ENCODE measurements around the gene FAM184B.
"Not testable (repeated sequence)": the region's sequence is repeated elsewhere in the genome, so short reads cannot be mapped to it uniquely, and the experiment has no call there.

The FAM184B gene

DNA sequence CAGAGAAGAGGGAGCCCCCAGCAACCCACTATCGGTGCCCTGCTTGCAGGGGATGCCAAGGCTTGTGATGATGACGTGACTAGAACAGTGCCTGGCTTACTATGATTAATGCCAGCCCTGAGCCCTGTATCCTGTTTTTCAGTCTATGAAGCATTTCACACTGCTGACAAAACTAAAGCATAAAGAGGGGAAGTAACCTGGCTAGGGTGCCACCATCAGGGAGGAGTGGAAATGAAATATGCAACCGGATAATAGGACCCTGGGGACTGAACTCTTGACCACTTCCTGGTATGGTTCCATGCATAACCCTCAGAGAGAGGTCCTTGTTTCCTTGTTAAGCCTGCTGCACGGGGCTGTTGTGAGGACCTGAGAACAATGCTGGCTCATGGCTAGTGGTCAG is 116.7 kb downstream of the FAM184B start:
- H3K27me3 ChIP-seq (replicated peaks; ENCODE audit: insufficient read depth, low read length), result no peaks in the 10 kb centered on the region

DNA sequence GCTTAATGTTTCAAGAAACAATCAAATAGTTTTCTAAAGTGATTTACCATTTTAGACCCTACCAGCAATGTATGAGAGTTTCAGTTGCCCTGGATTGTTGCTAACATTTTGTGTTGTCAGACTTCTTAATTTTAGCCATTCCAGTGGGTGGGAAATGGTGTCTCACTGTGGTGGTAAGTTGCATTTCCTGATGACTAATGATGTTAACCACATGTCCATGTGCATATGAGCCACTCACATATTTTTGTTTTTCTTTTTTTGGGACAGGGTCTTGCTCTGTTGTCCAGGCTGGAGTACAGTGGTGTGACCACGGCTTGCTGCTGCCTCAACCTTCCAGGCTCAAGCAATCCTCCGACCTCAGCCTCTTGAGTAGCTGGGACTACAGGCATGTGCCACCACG is 118.7 kb downstream of the FAM184B start:
- H4K20me1 ChIP-seq (ENCODE audit: insufficient read depth, low read length), result no peaks in the 10 kb centered on the region
- no peak overlapping the region for H3K27ac ChIP-seq (ENCODE audit: low read length)
- no peaks in the 10 kb centered on the region for H3K79me2 ChIP-seq (ENCODE audit: low read length)
- peak; percentile 27 for DNase-seq
- no peak overlapping the region for H2AFZ ChIP-seq (ENCODE audit: low read length)
- no peaks in the 10 kb centered on the region for H3K9me2 ChIP-seq (replicated peaks; ENCODE audit: insufficient read depth, low read length)
- 0 out of 2 replicates have a peak, but pooled peaks cover 3% of the 10 kb centered on the region for H3K4me1 ChIP-seq (ENCODE audit: low read length)
- H3K27me3 ChIP-seq (replicated peaks; ENCODE audit: insufficient read depth, low read length), result no peaks in the 10 kb centered on the region
- H3K9ac ChIP-seq (ENCODE audit: low read length), result no peak overlapping the region
- no peak overlapping the region for H3K4me3 ChIP-seq (ENCODE audit: low read length)
- TF ChIP-seq EZH2 (optimal IDR thresholded peaks at IDR 0.05; ENCODE audit: low read depth, low read length) (no peak), EZH2phosphoT487 (IDR thresholded peaks at IDR 0.05; ENCODE audit: low read length) (no peak)
- TF ChIP-seq, protein P1, sequence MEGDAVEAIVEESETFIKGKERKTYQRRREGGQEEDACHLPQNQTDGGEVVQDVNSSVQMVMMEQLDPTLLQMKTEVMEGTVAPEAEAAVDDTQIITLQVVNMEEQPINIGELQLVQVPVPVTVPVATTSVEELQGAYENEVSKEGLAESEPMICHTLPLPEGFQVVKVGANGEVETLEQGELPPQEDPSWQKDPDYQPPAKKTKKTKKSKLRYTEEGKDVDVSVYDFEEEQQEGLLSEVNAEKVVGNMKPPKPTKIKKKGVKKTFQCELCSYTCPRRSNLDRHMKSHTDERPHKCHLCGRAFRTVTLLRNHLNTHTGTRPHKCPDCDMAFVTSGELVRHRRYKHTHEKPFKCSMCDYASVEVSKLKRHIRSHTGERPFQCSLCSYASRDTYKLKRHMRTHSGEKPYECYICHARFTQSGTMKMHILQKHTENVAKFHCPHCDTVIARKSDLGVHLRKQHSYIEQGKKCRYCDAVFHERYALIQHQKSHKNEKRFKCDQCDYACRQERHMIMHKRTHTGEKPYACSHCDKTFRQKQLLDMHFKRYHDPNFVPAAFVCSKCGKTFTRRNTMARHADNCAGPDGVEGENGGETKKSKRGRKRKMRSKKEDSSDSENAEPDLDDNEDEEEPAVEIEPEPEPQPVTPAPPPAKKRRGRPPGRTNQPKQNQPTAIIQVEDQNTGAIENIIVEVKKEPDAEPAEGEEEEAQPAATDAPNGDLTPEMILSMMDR (IDR thresholded peaks at IDR 0.05; ENCODE audit: low read length), result no peak
- H3F3A ChIP-seq (ENCODE audit: insufficient read depth, low read length), result no peaks in the 10 kb centered on the region
- H3K36me3 ChIP-seq (replicated peaks; ENCODE audit: insufficient read depth, low read length), result no peaks in the 10 kb centered on the region
- H3K9me3 ChIP-seq (replicated peaks; ENCODE audit: insufficient read depth, low read length), result no peaks in the 10 kb centered on the region
- H3K4me2 ChIP-seq (ENCODE audit: low read depth, low read length), result no peak overlapping the region

More for the DNA sequence above, 116.7 kb downstream of the FAM184B start:
- no peak overlapping the region for H3K9ac ChIP-seq (ENCODE audit: low read length)
- no peaks in the 10 kb centered on the region for H4K20me1 ChIP-seq (ENCODE audit: insufficient read depth, low read length)
- no peaks in the 10 kb centered on the region for H3K9me3 ChIP-seq (replicated peaks; ENCODE audit: insufficient read depth, low read length)
- no peak overlapping the region for H2AFZ ChIP-seq (ENCODE audit: low read length)
- TF ChIP-seq EZH2phosphoT487 (IDR thresholded peaks at IDR 0.05; ENCODE audit: low read length), result no peak
- no peak for TF ChIP-seq EZH2 (optimal IDR thresholded peaks at IDR 0.05; ENCODE audit: low read depth, low read length)
- TF ChIP-seq, protein P1 (IDR thresholded peaks at IDR 0.05; ENCODE audit: low read length), result no peak
- H3K9me2 ChIP-seq (replicated peaks; ENCODE audit: insufficient read depth, low read length), result no peaks in the 10 kb centered on the region
- no peak overlapping the region for H3K27ac ChIP-seq (ENCODE audit: low read length)
- no peak overlapping the region for H3K4me2 ChIP-seq (ENCODE audit: low read depth, low read length)
- DNase-seq, result no peak
- H3K4me1 ChIP-seq (ENCODE audit: low read length), result 0 out of 2 replicates have a peak, but pooled peaks cover 3% of the 10 kb centered on the region
- H3K79me2 ChIP-seq (ENCODE audit: low read length), result no peaks in the 10 kb centered on the region
- H3K36me3 ChIP-seq (replicated peaks; ENCODE audit: insufficient read depth, low read length), result no peaks in the 10 kb centered on the region
- H3K4me3 ChIP-seq (ENCODE audit: low read length), result no peak overlapping the region
- no peaks in the 10 kb centered on the region for H3F3A ChIP-seq (ENCODE audit: insufficient read depth, low read length)

DNA sequence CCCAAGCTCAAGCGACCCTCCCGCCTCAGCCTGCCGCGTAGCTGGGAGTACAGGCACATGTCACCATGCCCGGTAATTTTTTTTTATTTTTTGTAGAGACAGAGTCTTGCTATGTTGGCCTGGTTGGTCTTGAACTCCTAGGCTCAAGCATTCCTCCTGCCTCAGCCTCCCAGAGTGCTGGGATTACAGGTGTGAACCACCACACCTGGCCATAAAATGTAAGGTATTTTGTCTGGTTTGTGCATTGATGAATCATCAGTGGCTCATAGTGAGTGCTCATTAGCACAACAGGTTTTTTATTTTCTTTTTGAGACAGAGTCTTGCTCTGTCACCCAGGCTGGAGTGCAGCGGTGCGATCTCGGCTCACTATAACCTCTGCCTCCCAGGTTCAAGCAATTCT is 122.2 kb downstream of the FAM184B start:
- not testable (repeated sequence) for H3K4me1 ChIP-seq (ENCODE audit: low read length); H3K4me2 ChIP-seq (ENCODE audit: low read depth, low read length); H3K27me3 ChIP-seq (replicated peaks; ENCODE audit: insufficient read depth, low read length); H2AFZ ChIP-seq (ENCODE audit: low read length); H3K79me2 ChIP-seq (ENCODE audit: low read length); H3K9ac ChIP-seq (ENCODE audit: low read length); H3F3A ChIP-seq (ENCODE audit: insufficient read depth, low read length); H3K27ac ChIP-seq (ENCODE audit: low read length); H3K36me3 ChIP-seq (replicated peaks; ENCODE audit: insufficient read depth, low read length); H3K9me3 ChIP-seq (replicated peaks; ENCODE audit: insufficient read depth, low read length); DNase-seq; H3K9me2 ChIP-seq (replicated peaks; ENCODE audit: insufficient read depth, low read length); H3K4me3 ChIP-seq (ENCODE audit: low read length); H4K20me1 ChIP-seq (ENCODE audit: insufficient read depth, low read length)

DNA sequence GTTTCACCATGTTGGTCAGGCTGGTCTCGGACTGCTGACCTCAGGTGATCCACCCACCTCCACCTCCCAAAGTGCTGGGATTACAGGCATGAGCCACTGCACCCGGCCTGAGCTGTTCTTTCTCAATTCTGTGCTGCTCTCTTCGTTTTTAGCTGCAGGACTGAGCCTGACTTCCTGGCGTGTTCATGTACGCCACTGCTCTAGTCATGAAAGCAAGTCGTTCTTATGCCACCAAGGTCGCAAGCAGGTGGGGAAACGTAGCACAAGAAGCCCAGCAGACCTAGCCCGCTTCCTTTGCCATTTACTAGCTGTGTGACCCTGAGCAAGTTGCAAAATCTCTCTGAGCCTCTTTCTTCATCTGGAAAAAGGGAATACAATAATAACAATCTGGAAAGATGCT is 123.6 kb downstream of the FAM184B start:
- no peaks in the 10 kb centered on the region for H3K9me3 ChIP-seq (replicated peaks; ENCODE audit: insufficient read depth, low read length)
- H3F3A ChIP-seq (ENCODE audit: insufficient read depth, low read length), result no peaks in the 10 kb centered on the region
- H3K4me3 ChIP-seq (ENCODE audit: low read length), result no peak overlapping the region
- H3K79me2 ChIP-seq (ENCODE audit: low read length), result no peaks in the 10 kb centered on the region
- no peak overlapping the region for H2AFZ ChIP-seq (ENCODE audit: low read length)
- no peak overlapping the region for H3K4me2 ChIP-seq (ENCODE audit: low read depth, low read length)
- TF ChIP-seq EZH2 (optimal IDR thresholded peaks at IDR 0.05; ENCODE audit: low read depth, low read length), result no peak
- TF ChIP-seq EZH2phosphoT487 (IDR thresholded peaks at IDR 0.05; ENCODE audit: low read length), result no peak
- DNase-seq, result no peak
- H3K36me3 ChIP-seq (replicated peaks; ENCODE audit: insufficient read depth, low read length), result no peaks in the 10 kb centered on the region
- H3K9ac ChIP-seq (ENCODE audit: low read length), result no peak overlapping the region
- no peak overlapping the region for H3K27ac ChIP-seq (ENCODE audit: low read length)
- 0 out of 2 replicates have a peak, but pooled peaks cover 3% of the 10 kb centered on the region for H3K4me1 ChIP-seq (ENCODE audit: low read length)
- no peaks in the 10 kb centered on the region for H4K20me1 ChIP-seq (ENCODE audit: insufficient read depth, low read length)
- H3K9me2 ChIP-seq (replicated peaks; ENCODE audit: insufficient read depth, low read length), result no peaks in the 10 kb centered on the region
- H3K27me3 ChIP-seq (replicated peaks; ENCODE audit: insufficient read depth, low read length), result no peaks in the 10 kb centered on the region
